Activated CD8-positive, alpha-beta T cell treated with anti-CD3 and anti-CD28 coated beads, Interleukin-2, amount 10 ng/mL, durations not matched to agents 7 days and 5 days (primary cell): Measurements from ENCODE around the gene SLC2A10. TPM values are rescaled to one million over a fixed set of nuclear protein-coding genes. Genes with fewer than 3 reads are reported as not detected.

Experiments used
- ATAC-seq: fragments of 150-1000 bp; cut with Tn5 transposase; one replicate; pipeline ENCODE4 v1.10.0; 2021; ENCODE audit warnings: moderate library complexity
- CTCF ChIA-PET: fragments of 350-600 bp; sonication (Branson Sonifier 250); formaldehyde crosslinking; loops from one replicate; lab custom pipeline; 2021; ENCODE audit warnings: antibody characterized with exemption; lab: Charles Lee
- POLR2A ChIA-PET: fragments of 350-600 bp; sonication (Branson Sonifier 250); formaldehyde crosslinking; loops from one replicate; lab custom pipeline; 2021; ENCODE audit warnings: antibody characterized with exemption; lab: Charles Lee
- DNase-seq: peaks from one replicate; pipeline ENCODE4 v3.0.0-alpha.2; 2020
- H3K27ac Mint-ChIP-seq: one replicate; pipeline ENCODE4 v1.8.0; 2021; ENCODE audit warnings: mild to moderate bottlenecking, mixed read lengths
- H3K27me3 Mint-ChIP-seq: one replicate; pipeline ENCODE4 v1.8.0; 2021; ENCODE audit warnings: low read depth, mixed read lengths
- H3K36me3 Mint-ChIP-seq: one replicate; pipeline ENCODE4 v1.8.0; 2021; ENCODE audit warnings: low read depth, mixed read lengths
- H3K4me1 Mint-ChIP-seq: one replicate; pipeline ENCODE4 v1.8.0; 2021; ENCODE audit warnings: low read depth, mixed read lengths
- H3K4me3 Mint-ChIP-seq: one replicate; pipeline ENCODE4 v1.8.0; 2021; ENCODE audit warnings: mild to moderate bottlenecking, mixed read lengths
- H3K9me3 Mint-ChIP-seq: one replicate; pipeline ENCODE4 v1.8.0; 2022; ENCODE audit warnings: mixed read lengths; ENCODE audit not compliant: insufficient read depth
- total RNA-seq, 2 experiments: library from RNA; stranded (reverse); gene quantifications; one replicate each; pipeline ENCODE4 v1.2.3, GENCODE V29; 2021

The SLC2A10 gene
- total RNA-seq, 2 experiments from 2014 or later = not detected

GRCh38 chr20:46705378-46705729, 4.1 kb upstream of the SLC2A10 start:
- Mint-ChIP-seq H3K27me3 (peaks cover 41% of the 10 kb centered on the region), H3K4me1 (peaks cover 9% of the 10 kb centered on the region)
- CTCF ChIA-PET = interaction anchor here (1.2 kb wide), 1 partner anchor 25 kb away, joined by 3 read pairs; no protein-coding TSS in a partner anchor

GRCh38 chr20:46706242-46706641, 3.2 kb upstream of the SLC2A10 start:
- no peak for DNase-seq
- ChIA-PET POLR2A (no interaction called here), CTCF (interaction anchor here (1.2 kb wide), 1 partner anchor 26 kb away, joined by 3 read pairs; no protein-coding TSS in a partner anchor)
- no peak overlapping the region for H3K27ac Mint-ChIP-seq
- no peak overlapping the region for H3K4me3 Mint-ChIP-seq
- peaks cover 48% of the 10 kb centered on the region for H3K27me3 Mint-ChIP-seq
- H3K4me1 Mint-ChIP-seq = peaks cover 9% of the 10 kb centered on the region
- peaks cover 5% of the 10 kb centered on the region for H3K9me3 Mint-ChIP-seq
- H3K36me3 Mint-ChIP-seq = no peaks in the 10 kb centered on the region
- no peak for ATAC-seq

More at GRCh38 chr20:46705378-46705729, 4.1 kb upstream of the SLC2A10 start:
- H3K9me3 Mint-ChIP-seq = peaks cover 5% of the 10 kb centered on the region
- POLR2A ChIA-PET = no interaction called here
- no peak overlapping the region for H3K4me3 Mint-ChIP-seq
- H3K36me3 Mint-ChIP-seq = no peaks in the 10 kb centered on the region
- DNase-seq (no peak), ATAC-seq (no peak)
- no peak overlapping the region for H3K27ac Mint-ChIP-seq

- H3K4me3 Mint-ChIP-seq = no peak overlapping the region
Observed at GRCh38 chr20:46708172-46708860, 1.1 kb upstream of the SLC2A10 start.

GRCh38 chr20:46709055-46709458, 392 bp upstream of the SLC2A10 start:
- peaks cover 59% of the 10 kb centered on the region for H3K27me3 Mint-ChIP-seq
- no peak overlapping the region for H3K27ac Mint-ChIP-seq
- CTCF ChIA-PET = no interaction called here
- DNase-seq (no peak), ATAC-seq (no peak)
- H3K4me3 Mint-ChIP-seq = peak overlapping the region; percentile 16
- POLR2A ChIA-PET = no interaction called here
- peaks cover 9% of the 10 kb centered on the region for H3K4me1 Mint-ChIP-seq
- no peaks in the 10 kb centered on the region for H3K36me3 Mint-ChIP-seq
- H3K9me3 Mint-ChIP-seq = peaks cover 5% of the 10 kb centered on the region

More at GRCh38 chr20:46708172-46708860, 1.1 kb upstream of the SLC2A10 start:
- H3K9me3 Mint-ChIP-seq = peaks cover 5% of the 10 kb centered on the region
- no peak for ATAC-seq
- ChIA-PET POLR2A (no interaction called here), CTCF (no interaction called here)
- H3K36me3 Mint-ChIP-seq = no peaks in the 10 kb centered on the region
- peaks cover 57% of the 10 kb centered on the region for H3K27me3 Mint-ChIP-seq
- no peak for DNase-seq
- peaks cover 9% of the 10 kb centered on the region for H3K4me1 Mint-ChIP-seq
- no peak overlapping the region for H3K27ac Mint-ChIP-seq

GRCh38 chr20:46710153-46710913, 884 bp downstream of the SLC2A10 start:
- ChIA-PET POLR2A (no interaction called here), CTCF (interaction anchor here (0.8 kb wide), 1 partner anchor 16 kb away, joined by 3 read pairs; no protein-coding TSS in a partner anchor)
- peaks cover 62% of the 10 kb centered on the region for H3K27me3 Mint-ChIP-seq
- DNase-seq (no peak), ATAC-seq (no peak)
- peaks cover 5% of the 10 kb centered on the region for H3K9me3 Mint-ChIP-seq
- H3K4me1 Mint-ChIP-seq = peaks cover 9% of the 10 kb centered on the region
- H3K27ac Mint-ChIP-seq = no peak overlapping the region
- no peaks in the 10 kb centered on the region for H3K36me3 Mint-ChIP-seq
- H3K4me3 Mint-ChIP-seq = peak overlapping the region; percentile 53

GRCh38 chr20:46712056-46712636, 2.7 kb downstream of the SLC2A10 start:
- Mint-ChIP-seq H3K27me3 (peaks cover 57% of the 10 kb centered on the region), H3K4me1 (peaks cover 9% of the 10 kb centered on the region), H3K9me3 (no peaks in the 10 kb centered on the region), H3K36me3 (no peaks in the 10 kb centered on the region), H3K4me3 (no peak overlapping the region), H3K27ac (no peak overlapping the region)
- ChIA-PET CTCF (no interaction called here), POLR2A (no interaction called here)
- DNase-seq (no peak), ATAC-seq (no peak)

- H3K27me3 Mint-ChIP-seq = peaks cover 40% of the 10 kb centered on the region
- POLR2A ChIA-PET = no interaction called here
- no peaks in the 10 kb centered on the region for H3K9me3 Mint-ChIP-seq
Observed at GRCh38 chr20:46713957-46714834, 4.7 kb downstream of the SLC2A10 start.

GRCh38 chr20:46715292-46715756, 5.9 kb downstream of the SLC2A10 start:
- Mint-ChIP-seq H3K27me3 (peaks cover 33% of the 10 kb centered on the region), H3K4me3 (no peak overlapping the region), H3K4me1 (no peaks in the 10 kb centered on the region), H3K9me3 (peaks cover 2% of the 10 kb centered on the region), H3K27ac (no peak overlapping the region), H3K36me3 (no peaks in the 10 kb centered on the region)
- ATAC-seq (no peak), DNase-seq (no peak)
- ChIA-PET POLR2A (no interaction called here), CTCF (no interaction called here)

More at GRCh38 chr20:46713957-46714834, 4.7 kb downstream of the SLC2A10 start:
- Mint-ChIP-seq H3K4me1 (peaks cover 5% of the 10 kb centered on the region), H3K36me3 (no peaks in the 10 kb centered on the region), H3K4me3 (no peak overlapping the region), H3K27ac (no peak overlapping the region)
- DNase-seq = no peak
- ATAC-seq = no peak
- CTCF ChIA-PET = no interaction called here

GRCh38 chr20:46717818-46718541, 8.5 kb downstream of the SLC2A10 start:
- no peak for ATAC-seq
- DNase-seq = no peak
- no peak overlapping the region for H3K27ac Mint-ChIP-seq
- no peak overlapping the region for H3K4me3 Mint-ChIP-seq
- no peaks in the 10 kb centered on the region for H3K36me3 Mint-ChIP-seq
- ChIA-PET CTCF (no interaction called here), POLR2A (no interaction called here)
- peaks cover 9% of the 10 kb centered on the region for H3K9me3 Mint-ChIP-seq
- H3K27me3 Mint-ChIP-seq = peaks cover 20% of the 10 kb centered on the region
- no peaks in the 10 kb centered on the region for H3K4me1 Mint-ChIP-seq

- DNase-seq (no peak), ATAC-seq (no peak)
- Mint-ChIP-seq H3K9me3 (peaks cover 9% of the 10 kb centered on the region), H3K27ac (no peak overlapping the region), H3K36me3 (no peaks in the 10 kb centered on the region), H3K4me1 (no peaks in the 10 kb centered on the region), H3K4me3 (no peak overlapping the region), H3K27me3 (peaks cover 6% of the 10 kb centered on the region)
- CTCF ChIA-PET = no interaction called here
- POLR2A ChIA-PET = no interaction called here
Observed at GRCh38 chr20:46720019-46720418, 10.6 kb downstream of the SLC2A10 start.
